GM18519 (cell line): ENCODE measurements around the gene TIPIN.
"Not testable (repeated sequence)": the region's sequence is repeated elsewhere in the genome, so short reads cannot be mapped to it uniquely, and the experiment has no call there.

Source experiments
- ATAC-seq: cut with Tn5 transposase; IDR thresholded peaks from one replicate; pipeline ENCODE4 v1.9.1; 2021; ENCODE audit warnings: mild to moderate bottlenecking, moderate library complexity; ENCODE audit not compliant: unreplicated experiment, low FRiP score

The TIPIN gene

DNA sequence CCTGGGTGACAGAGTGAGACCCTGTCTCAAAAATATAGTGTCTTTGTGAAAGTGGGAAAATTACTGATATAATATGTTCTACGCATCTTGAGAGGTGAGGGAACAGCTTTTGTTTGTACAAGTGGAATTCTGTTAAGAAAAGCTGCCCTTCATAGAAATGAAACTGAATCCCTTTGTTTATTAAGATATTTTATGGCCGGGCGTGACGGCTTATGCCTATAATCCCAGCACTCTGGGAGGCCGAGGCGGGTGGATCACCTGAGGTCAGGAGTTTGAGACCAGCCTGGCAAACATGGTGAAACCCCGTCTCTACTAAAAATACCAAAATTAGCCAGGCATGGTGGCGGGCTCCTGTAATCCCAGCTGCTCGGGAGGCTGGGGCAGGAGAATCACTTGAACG, 52.1 kb downstream of the TIPIN start:
- ATAC-seq, result not testable (repeated sequence)

DNA sequence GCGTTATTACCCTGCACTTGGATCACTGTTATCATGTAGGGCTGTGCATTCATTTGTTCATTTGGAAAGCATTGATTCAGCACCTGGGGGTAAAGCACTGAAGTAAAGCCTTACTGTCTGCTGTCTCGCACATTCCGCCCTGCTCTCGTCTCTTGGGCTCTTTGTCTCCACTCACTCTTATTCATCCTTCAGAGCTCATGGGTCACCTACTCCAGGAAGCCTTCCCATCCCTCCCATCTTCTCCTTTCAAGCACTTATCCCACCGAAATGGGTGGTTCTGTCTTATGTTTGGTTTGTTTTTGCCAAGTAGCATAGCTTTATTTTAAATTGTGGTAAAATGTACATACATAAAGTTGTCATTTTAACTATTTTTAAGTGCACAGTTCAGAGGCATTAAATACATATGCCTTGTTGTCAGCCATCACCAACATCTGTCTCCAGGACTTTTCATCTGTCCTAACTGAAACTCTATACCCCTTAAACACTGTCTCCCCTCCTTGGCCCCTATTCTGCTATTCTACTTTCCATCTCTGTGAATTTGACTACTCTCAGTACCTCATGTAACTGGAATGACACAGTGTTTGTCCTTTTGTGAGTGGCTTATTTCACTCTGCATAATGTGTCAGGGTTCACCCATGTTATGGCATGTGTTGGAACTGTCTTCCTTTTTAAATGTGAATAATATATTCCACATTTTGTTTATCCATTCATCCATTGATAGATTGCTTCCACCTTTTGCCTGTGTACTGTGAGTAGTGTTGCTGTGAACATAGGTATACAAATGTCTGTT, 53.8 kb downstream of the TIPIN start:
- no peak for ATAC-seq

DNA sequence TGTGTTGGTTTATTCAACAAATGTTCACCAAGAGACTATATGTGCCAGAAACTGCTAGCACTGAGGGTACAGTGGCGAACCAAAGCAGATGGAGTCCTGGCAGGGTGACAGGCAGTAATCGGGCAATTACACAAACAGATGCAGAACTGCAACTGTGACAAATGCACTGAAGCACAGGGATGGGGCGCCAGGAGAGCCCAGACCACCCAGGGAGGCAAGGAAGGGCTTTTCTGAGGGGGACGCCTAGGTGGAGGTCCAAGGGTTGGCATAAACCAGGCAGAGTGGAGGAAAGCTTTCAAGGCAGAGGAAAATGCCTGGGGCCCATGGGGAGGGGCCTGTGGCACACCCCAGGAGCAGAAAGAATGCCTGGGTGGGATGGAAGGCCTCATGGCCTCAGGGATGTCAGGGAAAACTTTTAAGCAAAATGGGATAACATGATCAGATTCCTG, 57.7 kb downstream of the TIPIN start:
- ATAC-seq, result no peak

DNA sequence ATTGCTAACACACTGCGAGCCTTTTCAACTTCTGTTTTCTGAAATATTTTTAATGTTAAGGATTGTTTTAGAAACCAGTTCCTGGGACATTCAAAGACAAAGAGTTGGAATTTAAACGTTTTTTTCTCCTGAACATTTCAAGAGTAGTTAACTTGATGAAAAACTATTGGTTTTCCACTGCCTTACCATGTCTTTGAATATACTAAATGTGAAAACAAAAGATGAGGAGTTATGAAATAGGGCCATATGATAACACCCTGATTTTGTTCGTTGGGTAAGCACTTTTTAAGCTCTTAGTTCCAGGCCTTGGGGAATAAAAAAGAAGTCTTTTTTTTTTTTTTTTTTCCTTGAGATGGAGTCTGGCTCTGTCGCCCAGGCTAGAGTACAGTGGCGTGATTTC, 60.3 kb downstream of the TIPIN start:
- ATAC-seq, result no peak

DNA sequence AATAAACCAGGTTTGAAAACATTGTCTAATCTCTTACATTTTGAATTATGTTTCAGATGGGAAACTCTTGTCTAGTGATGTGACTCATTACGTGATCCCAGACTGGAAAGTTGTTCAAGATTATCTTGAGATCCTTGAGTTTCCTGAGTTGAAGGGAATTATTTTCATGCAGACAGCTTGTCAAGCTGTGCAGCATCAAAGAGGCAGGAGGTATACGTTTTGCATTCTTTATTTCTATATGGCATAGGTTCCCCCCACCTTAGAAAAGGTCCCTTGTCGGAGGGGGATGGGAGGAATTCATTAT, 61.6 kb downstream of the TIPIN start:
- ATAC-seq, result no peak

DNA sequence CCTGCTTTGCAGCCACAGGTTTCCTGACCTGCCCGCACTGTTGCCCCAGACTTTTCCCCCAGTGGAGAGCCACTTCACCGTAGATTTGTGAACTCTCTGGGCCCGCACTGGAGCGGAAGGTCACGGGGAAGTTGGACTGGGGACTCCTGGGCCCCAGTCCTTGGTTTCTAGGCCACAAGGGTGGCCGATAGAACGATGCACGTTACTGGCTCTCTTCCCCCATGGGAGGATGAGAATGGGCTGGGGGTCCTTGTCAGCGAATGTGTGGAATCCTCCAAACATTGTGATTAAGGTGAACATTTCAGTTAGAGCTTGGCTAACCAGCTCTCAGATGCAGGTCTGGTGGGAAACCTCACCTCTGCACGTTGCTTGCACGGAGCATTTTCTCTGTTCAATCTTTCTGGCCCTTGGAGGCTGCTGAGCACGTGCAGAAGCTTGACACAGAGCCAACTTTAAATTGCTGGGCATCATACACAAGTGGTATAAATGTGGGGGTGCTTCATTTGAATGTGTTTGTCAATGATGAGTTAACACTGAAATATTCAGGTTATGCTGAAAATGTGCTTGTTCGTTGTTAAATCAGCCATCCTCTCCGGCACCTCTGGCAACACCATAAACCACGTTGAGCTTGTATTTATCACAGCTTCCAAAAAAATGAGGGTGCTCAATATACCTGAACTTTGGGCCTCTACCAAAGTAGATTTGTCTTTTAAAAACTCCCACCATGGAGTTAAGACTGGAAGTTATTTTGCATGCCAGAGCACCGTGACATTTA, 62.1 kb downstream of the TIPIN start:
- ATAC-seq, result peak; percentile 9

DNA sequence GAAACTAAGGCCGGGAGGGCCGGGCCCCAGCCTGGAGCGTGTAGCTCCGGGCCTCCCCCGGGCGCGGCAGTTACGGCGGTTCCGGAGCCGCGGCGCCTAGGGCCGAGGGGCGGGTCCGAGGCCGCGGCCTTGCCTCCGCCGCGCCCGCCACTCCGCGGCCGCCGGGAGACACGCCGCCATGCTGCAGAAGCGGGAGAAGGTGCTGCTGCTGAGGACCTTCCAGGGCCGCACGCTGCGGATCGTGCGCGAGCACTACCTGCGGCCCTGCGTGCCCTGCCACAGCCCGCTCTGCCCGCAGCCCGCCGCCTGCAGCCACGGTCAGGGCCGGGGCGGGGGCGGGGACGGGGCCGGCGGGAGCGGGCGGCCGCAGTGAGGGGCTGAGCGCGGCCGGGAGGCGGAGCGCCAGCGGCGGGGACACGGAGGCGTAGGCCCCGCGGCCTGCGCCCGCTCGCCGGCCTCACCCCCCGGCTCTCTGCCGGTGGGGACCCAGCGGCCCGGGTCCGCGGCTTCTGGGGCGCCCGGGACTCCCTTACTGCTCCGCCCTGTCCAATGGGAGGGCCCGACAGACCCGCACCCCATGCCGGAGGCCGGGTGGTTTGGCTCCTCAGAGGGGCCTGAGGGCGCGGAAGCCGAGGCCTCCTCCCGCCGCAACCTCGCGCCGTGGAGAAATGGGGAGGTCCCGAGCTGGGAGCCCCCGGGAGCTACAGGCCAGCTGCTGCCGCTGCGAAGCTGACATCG, 62.9 kb downstream of the TIPIN start, which contains the start of gene DIS3L:
Gene DIS3L, plus strand, starts transcription at position 150 of the 738 bp plus-strand sequence. Its CDS starts 29 bp downstream, at position 179.
- peak; percentile 42 for ATAC-seq

DNA sequence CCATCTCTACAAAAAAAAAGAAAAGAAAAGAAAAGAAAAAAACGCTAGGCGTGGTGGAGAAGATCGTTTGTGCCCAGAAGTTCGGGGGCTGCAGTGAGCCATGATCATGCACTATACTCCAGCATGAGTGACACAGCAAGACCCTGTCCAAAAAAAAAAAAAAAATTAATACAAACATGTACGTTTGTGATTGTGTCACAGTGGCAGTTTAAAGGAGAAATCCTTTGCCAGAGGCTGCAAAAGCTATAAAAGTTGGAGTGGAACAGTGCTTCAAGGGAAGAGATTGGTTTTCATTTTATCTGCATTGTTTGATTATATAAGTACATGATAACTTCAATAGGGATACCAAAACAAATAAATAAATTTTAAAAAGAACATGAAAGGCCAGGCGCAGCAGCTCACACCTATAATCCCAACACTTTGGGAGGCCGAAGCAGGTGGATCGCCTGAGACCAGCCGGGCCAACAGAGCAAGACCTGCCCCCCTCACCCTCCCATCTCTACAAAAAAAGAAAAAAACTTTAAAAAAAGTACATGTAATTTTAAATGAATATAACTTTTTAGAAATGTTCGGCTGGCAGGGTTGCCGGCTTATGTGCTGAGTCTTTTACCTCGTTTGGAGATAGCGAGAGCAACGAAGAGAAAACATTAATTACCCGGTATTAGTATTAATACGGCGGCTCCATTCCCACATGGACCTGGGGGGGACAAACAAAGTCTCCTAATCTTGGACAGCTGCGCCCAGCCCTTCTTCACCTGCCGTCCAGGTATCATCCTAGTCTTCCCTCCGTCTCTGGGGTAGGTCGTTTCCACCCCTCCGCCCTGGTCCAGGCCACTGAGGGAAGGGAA, 63.7 kb downstream of the TIPIN start:
- no peak for ATAC-seq

DNA sequence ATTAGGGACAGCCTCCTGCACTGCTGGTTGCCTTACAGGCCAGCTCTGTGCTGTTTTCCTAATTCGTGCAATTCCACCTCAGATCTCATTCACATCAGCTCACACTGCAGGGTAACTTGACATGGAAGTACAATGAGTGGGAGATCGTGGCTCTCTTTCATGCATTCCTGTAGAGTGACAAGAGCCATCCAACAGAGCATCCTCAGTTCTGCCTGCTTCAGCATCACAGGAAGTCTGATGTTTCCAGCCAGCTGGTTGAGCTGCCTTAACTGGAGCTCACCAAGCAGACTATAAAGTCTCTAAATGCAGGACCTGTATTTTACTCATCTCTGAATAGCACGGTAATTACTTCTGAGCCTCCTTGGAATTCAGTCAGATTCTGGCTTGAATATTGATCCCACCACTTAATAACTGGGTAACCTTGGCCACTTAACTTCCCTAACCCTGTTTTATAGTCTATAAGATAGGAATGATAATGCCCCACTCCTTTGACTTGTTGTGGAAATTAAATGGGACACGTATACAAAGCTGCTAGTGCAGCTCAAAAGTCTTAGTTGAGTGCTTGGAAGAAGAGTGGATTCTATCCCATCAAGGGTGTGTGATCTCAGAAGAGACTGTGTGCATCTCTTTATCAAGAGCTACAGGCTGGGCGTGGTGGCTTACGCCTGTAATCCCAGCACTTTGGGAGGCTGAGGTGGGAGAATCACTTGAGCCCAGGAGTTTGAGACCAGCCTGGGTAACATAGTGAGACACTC, 64.5 kb downstream of the TIPIN start:
- no peak for ATAC-seq

DNA sequence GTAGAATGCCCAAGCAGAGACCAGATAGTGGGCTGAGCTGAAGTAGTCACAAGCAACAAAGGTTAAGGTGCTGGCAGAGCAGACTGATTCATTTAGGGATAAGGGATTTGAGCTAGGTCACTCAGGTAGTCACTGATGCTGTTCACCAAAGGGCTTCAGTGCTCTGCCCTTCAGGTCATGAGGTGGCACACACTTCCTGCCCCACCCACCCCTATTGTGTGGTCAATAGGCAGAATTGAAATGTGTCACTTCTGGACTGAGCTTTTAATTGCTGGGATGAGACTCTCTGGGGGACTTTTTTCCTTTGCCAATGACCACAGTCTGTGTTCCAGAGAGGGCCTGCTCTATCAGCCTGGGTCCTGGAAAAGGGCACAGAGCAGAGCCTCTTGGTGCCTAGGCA, 66.0 kb downstream of the TIPIN start:
- ATAC-seq, result no peak

DNA sequence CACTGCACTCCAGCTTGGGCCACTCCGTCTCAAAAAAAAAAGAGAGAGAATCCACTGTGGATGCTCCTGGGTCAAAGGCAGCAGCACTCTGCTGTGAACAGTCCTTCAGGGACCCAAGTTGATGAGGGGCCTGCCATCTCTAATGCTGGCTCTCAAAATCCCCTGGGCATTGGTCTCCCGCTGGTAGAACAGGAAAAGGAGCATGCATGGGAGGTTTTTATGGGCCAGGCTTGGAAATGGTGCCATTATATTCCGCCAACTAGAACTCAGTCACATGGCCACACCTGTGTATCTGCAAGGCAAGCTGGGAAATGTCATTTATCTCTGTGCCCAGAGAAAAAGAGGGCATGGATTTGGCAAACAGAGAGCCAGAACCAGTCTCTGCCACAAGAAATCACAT, 66.5 kb downstream of the TIPIN start:
- no peak for ATAC-seq

DNA sequence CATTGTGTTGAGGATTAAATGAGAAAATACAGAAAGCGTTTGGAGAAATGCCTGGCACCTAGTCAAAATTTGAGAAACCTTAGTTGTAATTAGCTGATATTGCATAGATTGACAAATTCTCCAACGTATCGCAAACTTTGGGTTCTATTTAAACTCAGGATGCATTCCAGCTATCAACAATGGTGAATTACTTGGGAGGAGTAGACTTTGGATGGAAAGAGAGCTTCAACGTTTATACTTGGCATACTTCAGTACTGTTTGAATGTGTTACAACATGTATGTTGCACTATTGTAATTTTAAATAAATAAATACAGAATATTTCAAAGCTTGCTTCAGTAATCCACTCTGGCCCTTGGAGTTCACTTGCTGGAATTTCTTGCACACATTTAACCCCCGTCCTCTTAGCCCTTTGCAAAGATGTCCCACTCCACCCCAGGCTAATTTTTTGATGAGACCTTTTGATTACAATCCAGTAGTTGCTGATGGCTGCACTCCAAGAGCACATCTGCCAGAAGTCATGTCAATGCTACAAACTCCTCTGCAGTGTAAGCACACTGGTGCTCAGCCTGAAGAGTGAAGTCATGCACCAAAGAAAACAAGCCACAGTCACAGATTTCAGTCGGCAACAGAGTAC, 67.8 kb downstream of the TIPIN start:
- no peak for ATAC-seq

DNA sequence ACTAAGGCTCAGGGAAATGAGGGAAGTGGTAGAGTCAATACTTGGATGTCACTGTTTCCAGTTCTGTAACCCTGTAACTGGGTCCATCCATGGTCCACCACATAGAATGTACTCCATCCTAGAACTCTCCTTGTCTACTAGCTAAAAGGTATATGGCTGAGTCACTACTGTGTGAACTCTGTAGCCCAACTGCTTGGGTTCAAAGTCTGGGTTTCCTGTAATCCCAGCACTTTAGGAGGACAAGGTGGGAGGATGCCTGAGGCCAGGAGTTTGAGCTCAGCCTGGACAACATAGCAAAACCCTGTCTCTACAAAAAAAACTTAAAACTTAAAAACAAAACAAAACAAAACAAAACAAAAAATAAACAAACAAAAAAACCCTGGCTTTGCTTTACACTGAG, 68.4 kb downstream of the TIPIN start:
- ATAC-seq, result no peak

DNA sequence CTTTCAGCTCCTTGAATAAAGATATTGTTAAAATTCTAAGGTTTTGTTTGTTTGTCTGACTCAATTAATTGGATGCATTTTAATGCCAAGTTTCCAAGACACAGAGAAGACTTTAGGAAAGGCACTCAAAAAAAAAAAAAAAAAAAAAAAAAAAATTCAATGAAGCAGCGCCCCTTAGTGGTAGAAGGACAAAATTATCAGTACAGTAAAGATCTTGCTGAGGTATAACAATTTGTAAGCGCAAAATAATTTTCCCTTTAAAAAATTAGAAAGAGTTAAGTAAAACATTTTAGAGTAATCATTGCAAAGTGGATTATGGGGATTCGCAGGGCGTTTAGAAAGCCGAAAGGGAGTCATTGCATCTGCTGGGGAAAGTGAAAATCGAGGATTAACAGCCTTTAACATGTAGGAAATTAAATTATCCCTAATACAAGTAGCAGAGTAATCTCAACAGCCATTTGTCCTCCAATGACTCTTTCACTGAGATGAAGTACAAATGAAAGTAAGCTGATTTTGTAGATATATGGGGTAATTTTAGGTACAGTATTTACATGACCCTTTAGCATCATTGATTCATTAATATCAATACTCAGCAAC, 68.9 kb downstream of the TIPIN start:
- ATAC-seq, result no peak
